Kidney epithelial cell (primary cell): ENCODE measurements around the gene TWF2. TPM values are rescaled to one million over a fixed set of nuclear protein-coding genes. Genes with fewer than 3 reads are reported as not detected.

Experiments used
- DNase-seq: peaks from one replicate; pipeline ENCODE4 v3.0.0-alpha.2; 2010; ENCODE audit warnings: low read depth
- H3K27me3 ChIP-seq: 2 replicates; pipeline ENCODE4 v1.6.0; 2011; ENCODE audit warnings: low read length; ENCODE audit not compliant: control insufficient read depth, insufficient read depth
- H3K36me3 ChIP-seq: 2 replicates; pipeline ENCODE4 v1.5.1; 2011; ENCODE audit warnings: low read length; ENCODE audit not compliant: control insufficient read depth, insufficient read depth
- H3K4me3 ChIP-seq: 2 replicates; pipeline ENCODE4 v1.5.1; 2011; ENCODE audit warnings: low read depth, mild to moderate bottlenecking, control low read depth, low read length
- CTCF ChIP-seq: IDR thresholded peaks from 2 replicates; pipeline ENCODE4 v1.5.1; 2011; ENCODE audit warnings: mild to moderate bottlenecking, moderate library complexity, low read length, control low read depth, inconsistent platforms; ENCODE audit not compliant: insufficient read depth, poor library complexity, severe bottlenecking
- total RNA-seq: library from RNA; depleted of rRNA; stranded (reverse); fragments of >200 nt; gene quantifications from 2 replicates; pipeline ENCODE4 v1.2.3, GENCODE V29; 2015

TWF2 gene
- total RNA-seq, 1 donor from 2014 or later: 159 TPM

DNA sequence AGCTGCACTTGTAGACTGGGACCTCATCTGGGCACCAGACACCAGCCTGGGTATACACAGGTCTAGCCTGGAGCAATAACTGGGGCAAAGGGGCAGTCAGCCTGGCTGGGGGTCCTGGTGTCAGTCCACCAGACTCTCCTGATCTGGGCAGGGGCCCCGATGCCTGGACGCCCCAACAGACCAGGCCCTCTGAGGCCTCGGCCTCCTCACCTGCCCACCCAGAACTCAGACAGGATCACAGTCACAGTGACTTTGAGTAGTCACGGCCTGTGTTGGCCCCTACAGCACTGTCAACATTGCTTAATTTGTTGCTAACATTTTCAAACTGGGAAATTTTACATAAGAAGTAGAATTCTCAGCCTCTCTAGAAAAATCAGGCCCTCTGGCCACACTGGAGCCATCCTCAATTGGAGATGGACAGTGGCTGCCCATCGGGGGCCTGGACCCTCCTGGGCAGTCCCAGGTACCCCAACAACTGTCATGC is 5.8 kb downstream of the TWF2 start:
- TF ChIP-seq CTCF: no peak
- Histone ChIP-seq H3K36me3 (peaks cover 8% of the 10 kb centered on the region), H3K27me3 (no peaks in the 10 kb centered on the region), H3K4me3 (no peak overlapping the region)
- DNase-seq: no peak

GRCh38 chr3:52232279-52233107 is 6.5 kb downstream of the TWF2 start:
- no peak overlapping the region for H3K4me3 ChIP-seq
- peak; percentile 3 for TF ChIP-seq CTCF
- peaks cover 8% of the 10 kb centered on the region for H3K36me3 ChIP-seq
- DNase-seq: no peak
- H3K27me3 ChIP-seq: no peaks in the 10 kb centered on the region

DNA sequence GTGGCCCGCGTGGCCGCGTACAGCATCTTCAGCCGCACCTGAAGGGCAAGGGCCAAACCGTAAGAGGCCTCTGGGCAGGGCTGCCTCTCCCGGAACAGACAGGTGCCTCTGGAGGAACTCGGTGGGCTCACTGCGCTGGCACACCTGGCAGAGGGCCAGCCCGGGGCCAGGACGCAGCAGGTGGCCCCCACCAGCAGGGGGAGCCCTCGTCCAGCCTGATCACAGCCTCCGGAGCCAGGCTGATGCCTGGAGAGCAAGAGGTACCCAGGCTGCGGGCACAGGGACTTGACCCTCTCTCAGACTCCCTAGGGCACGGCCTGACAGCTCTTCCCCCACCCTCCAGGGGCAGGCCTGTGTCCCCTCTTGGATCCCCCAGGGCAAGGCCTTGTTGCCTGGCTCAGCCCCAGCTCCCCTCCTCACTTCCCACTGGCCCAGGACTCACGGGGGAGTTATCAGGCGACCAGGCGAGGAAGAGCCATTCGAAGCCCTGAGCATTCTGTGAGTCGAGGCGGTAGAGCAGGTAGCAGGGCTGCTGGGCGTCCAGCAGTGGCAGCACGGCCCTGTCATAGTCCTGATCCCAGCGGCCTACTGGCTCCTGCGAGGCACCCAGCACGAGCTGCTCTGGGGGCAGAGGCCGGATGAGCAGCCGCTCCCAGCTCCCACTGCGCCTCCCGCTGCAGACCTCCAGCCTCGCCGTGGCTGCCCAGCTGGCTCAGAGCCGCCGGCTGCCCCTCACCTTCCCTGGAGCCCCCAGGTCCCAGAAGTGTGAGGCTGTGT is 7.3 kb downstream of the TWF2 start:
- no peak for DNase-seq
- Histone ChIP-seq H3K36me3 (peaks cover 8% of the 10 kb centered on the region), H3K4me3 (no peak overlapping the region), H3K27me3 (no peaks in the 10 kb centered on the region)
- peak; percentile 94 for TF ChIP-seq CTCF

- Histone ChIP-seq H3K27me3 (no peaks in the 10 kb centered on the region), H3K36me3 (peaks cover 8% of the 10 kb centered on the region)
- TF ChIP-seq CTCF: no peak
Measured at GRCh38 chr3:52230889-52231499, 8.0 kb downstream of the TWF2 start.

DNA sequence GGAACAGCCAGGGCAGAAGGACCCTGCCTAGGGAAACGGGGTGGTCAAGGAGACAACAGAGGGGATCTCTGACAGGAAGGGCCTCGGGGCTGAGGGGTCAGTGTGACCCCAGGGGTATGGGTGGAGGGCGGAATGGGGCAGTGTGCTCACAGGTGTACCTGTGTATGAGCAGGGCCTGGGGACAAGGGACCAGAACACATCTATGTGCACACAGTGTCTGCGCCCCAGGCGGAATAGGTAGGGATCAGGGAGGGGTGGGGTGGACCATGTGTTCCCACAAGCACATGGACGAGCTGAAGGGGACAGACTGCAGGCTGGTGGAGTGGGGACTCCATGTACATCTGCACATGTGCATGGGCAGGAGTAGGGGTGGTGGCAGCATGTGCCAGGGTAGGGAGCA is 8.5 kb downstream of the TWF2 start:
- peaks cover 8% of the 10 kb centered on the region for H3K36me3 ChIP-seq
- no peak for TF ChIP-seq CTCF
- H3K4me3 ChIP-seq: no peak overlapping the region
- no peak for DNase-seq
- H3K27me3 ChIP-seq: no peaks in the 10 kb centered on the region

More at GRCh38 chr3:52230889-52231499, 8.0 kb downstream of the TWF2 start:
- H3K4me3 ChIP-seq: no peak overlapping the region
- DNase-seq: no peak
